Esophagus muscularis mucosa (tissue), 4 donors: ENCODE measurements around the gene TFPI. TPM values are rescaled to one million over a fixed set of nuclear protein-coding genes. Genes with fewer than 3 reads are reported as not detected.

Source experiments
- DNase-seq: peaks from one replicate; pipeline ENCODE4 v3.0.0-alpha.2; 2017; ENCODE audit errors: extremely low spot score
- H3K27ac ChIP-seq, 4 donors: fragments of 200-600 bp; sonication (generic); replicated peaks in 1 of 4; 1 replicate in 3 of 4; 2 replicates in 1 of 4; pipeline ENCODE4 v1.5.1; 2016 to 2019; ENCODE audit warnings: mild to moderate bottlenecking in 1 of 4
- H3K27me3 ChIP-seq, 4 donors: fragments of 200-600 bp; sonication (generic); one replicate each; pipeline versions ENCODE4 v1.5.1 to v1.6.0; 2016 to 2019
- H3K36me3 ChIP-seq, 4 donors: fragments of 200-600 bp; sonication (generic); one replicate each; pipeline ENCODE4 v1.5.1; 2016 to 2019
- H3K4me1 ChIP-seq, 4 donors: fragments of 200-600 bp; sonication (generic); one replicate each; pipeline ENCODE4 v1.5.1; 2016 to 2019
- H3K4me3 ChIP-seq, 4 donors: fragments of 200-600 bp; sonication (generic); 1 replicate in 2 of 4; 2 replicates in 2 of 4; pipeline ENCODE4 v1.5.1; 2016 to 2019; ENCODE audit warnings: mild to moderate bottlenecking in 4 of 4, moderate library complexity in 1 of 4
- H3K9me3 ChIP-seq, 4 donors: fragments of 200-600 bp; sonication (generic); 1 replicate in 3 of 4; 2 replicates in 1 of 4; pipeline ENCODE4 v1.5.1; 2016 to 2019
- EP300 ChIP-seq: sonication (generic); formaldehyde crosslinking; IDR thresholded peaks from one replicate; pipeline ENCODE4 v1.6.1; 2017; ENCODE audit warnings: antibody characterized with exemption
- POLR2A ChIP-seq: fragments of 450-650 bp; IDR thresholded peaks from one replicate; pipeline ENCODE4 v1.6.1; 2017; ENCODE audit warnings: antibody characterized with exemption, moderate library complexity, mild to moderate bottlenecking, low read depth
- POLR2AphosphoS5 ChIP-seq, 2 donors: sonication (generic); formaldehyde crosslinking; IDR thresholded peaks; one replicate each; pipeline ENCODE4 v1.6.1; 2017; ENCODE audit warnings: antibody characterized with exemption in 2 of 2
- WGBS: methylation state at CpG from one replicate; pipeline ENCODE4 v1.1.5; 2018; 5-methylcytosine and 5-hydroxymethylcytosine counted together
- intact Hi-C: fragments of 100-400 bp; cut with DNase I; formaldehyde crosslinking; loops from one replicate; pipeline ENCODE4 v1.15.1; 2023
- total RNA-seq, 4 donors: library from RNA; depleted of rRNA; stranded (reverse); fragments of >200 nt; gene quantifications; one replicate each; pipeline versions ENCODE4 v1.1.0 to v1.2.1, GENCODE V29; 2016
- TF ChIP-seq, protein P1 (sequence below), 3 experiments: fragments of 200-600 bp in 2 of 3; fragments of 450-650 bp in 1 of 3; sonication (generic) in 2 of 3; IDR thresholded peaks; one replicate each; pipeline ENCODE4 v1.5.1; 2017 to 2019; ENCODE audit warnings: antibody characterized with exemption in 3 of 3, mild to moderate bottlenecking in 2 of 3, moderate library complexity in 1 of 3

The TFPI gene
- total RNA-seq, 4 donors from 2014 or later, result 57.3 to 93.1 (median 68.2) TPM

GRCh38 chr2:187554704-187555082 is 458 bp upstream of the TFPI start:
- no peak for TF ChIP-seq POLR2AphosphoS5 (IDR thresholded peaks at IDR 0.05)
- TF ChIP-seq POLR2A, result no peak
- TF ChIP-seq, protein P1, sequence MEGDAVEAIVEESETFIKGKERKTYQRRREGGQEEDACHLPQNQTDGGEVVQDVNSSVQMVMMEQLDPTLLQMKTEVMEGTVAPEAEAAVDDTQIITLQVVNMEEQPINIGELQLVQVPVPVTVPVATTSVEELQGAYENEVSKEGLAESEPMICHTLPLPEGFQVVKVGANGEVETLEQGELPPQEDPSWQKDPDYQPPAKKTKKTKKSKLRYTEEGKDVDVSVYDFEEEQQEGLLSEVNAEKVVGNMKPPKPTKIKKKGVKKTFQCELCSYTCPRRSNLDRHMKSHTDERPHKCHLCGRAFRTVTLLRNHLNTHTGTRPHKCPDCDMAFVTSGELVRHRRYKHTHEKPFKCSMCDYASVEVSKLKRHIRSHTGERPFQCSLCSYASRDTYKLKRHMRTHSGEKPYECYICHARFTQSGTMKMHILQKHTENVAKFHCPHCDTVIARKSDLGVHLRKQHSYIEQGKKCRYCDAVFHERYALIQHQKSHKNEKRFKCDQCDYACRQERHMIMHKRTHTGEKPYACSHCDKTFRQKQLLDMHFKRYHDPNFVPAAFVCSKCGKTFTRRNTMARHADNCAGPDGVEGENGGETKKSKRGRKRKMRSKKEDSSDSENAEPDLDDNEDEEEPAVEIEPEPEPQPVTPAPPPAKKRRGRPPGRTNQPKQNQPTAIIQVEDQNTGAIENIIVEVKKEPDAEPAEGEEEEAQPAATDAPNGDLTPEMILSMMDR (IDR thresholded peaks at IDR 0.05), result no peak
- TF ChIP-seq EP300, result no peak
- peaks cover 0 to 8% (median 4%) of the 10 kb centered on the region in 4 donors for H3K4me1 ChIP-seq
- peak overlapping the region; percentile 44 to 61 (median 52) for H3K4me3 ChIP-seq
- no peaks in the 10 kb centered on the region for H3K27me3 ChIP-seq
- intact Hi-C loops, result no loop called here
- DNase-seq, result no peak
- WGBS, result 76% methylated on average over 2 of the region's 2 CpGs
- no peaks in the 10 kb centered on the region for H3K9me3 ChIP-seq
- H3K36me3 ChIP-seq, result no peaks in the 10 kb centered on the region
- peak overlapping the region; percentile 53 to 70 (median 62) for H3K27ac ChIP-seq

GRCh38 chr2:187552828-187553681 is 1.2 kb downstream of the TFPI start:
- H3K27ac ChIP-seq, result peak overlapping the region; percentile 53 to 70 (median 62)
- 66% methylated on average over 2 of the region's 2 CpGs for WGBS
- DNase-seq, result no peak

DNA sequence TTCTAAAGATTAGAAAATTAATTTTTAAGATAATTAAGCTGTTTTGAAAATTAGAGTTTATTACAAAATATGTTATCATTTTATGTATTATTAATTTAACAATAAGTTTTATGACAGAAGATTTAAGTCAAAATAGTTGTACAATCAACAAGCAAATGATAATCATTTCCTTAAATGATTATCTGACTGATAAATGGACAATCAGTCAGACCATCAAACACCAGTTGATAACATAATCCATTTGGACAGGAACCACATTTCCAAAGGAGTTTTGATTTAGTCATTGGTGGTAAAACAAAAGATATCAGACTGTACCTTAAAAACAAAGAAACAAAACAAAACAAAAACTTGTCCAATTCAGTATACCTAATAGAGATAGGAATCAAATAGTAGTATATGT is 1.9 kb downstream of the TFPI start:
- Histone ChIP-seq H3K4me1 (peaks cover 0 to 8% (median 4%) of the 10 kb centered on the region in 4 donors), H3K9me3 (no peaks in the 10 kb centered on the region), H3K36me3 (no peaks in the 10 kb centered on the region), H3K27me3 (no peaks in the 10 kb centered on the region), H3K27ac (peak overlapping the region in 2 of 4 donors; percentile 21 to 53), H3K4me3 (peak overlapping the region; percentile 44 to 61 (median 52))
- intact Hi-C loops, result no loop called here
- no peak for DNase-seq
- TF ChIP-seq EP300 (no peak), POLR2A (no peak), POLR2AphosphoS5 (IDR thresholded peaks at IDR 0.05) (no peak)
- TF ChIP-seq, protein P1 (IDR thresholded peaks at IDR 0.05), result no peak

More at GRCh38 chr2:187552828-187553681, 1.2 kb downstream of the TFPI start:
- no peaks in the 10 kb centered on the region for H3K9me3 ChIP-seq
- H3K36me3 ChIP-seq, result no peaks in the 10 kb centered on the region
- H3K4me3 ChIP-seq, result peak overlapping the region; percentile 44 to 61 (median 52)
- no peaks in the 10 kb centered on the region for H3K27me3 ChIP-seq
- intact Hi-C loops, result no loop called here
- H3K4me1 ChIP-seq, result peaks cover 0 to 8% (median 4%) of the 10 kb centered on the region in 4 donors
- no peak for TF ChIP-seq POLR2AphosphoS5 (IDR thresholded peaks at IDR 0.05)
- TF ChIP-seq POLR2A, result no peak
- no peak for TF ChIP-seq EP300
- TF ChIP-seq, protein P1 (IDR thresholded peaks at IDR 0.05), result no peak

GRCh38 chr2:187550857-187551256 is 3.4 kb downstream of the TFPI start:
- 77% methylated on average over 1 of the region's 1 CpG for whole genome bisulfite sequencing
- peak overlapping the region in 3 of 4 donors; percentile 37 to 62 (median 51) for H3K27ac ChIP-seq
- intact Hi-C loops, result no loop called here

DNA sequence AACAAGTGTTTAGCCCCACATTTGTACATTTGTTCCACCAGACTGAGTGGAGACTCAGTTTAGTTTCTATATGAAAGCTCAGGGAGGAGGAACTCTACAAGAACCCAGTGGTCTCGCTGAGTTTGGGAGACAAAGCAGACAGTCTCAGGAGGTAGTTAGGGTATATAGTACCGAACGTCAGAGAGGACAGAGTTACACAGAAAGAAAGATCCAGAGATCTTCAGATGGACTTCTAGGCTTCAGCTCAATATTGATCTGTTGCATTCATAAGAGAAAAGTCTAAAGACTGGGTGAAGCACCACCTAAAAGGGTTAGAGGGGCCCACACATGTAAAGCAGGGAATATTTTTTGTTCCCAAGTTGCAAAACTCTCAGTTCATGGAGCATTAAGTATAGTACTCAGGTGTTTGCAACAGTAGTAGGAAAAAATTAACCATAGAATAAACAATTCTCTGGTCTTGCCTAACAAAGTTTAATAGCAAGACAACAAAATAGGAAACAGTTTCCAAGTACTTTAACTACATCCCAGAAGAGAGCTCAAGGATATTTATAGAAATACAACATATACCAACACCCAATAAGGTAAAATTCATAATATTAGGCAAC is 4.2 kb downstream of the TFPI start:
- Histone ChIP-seq H3K36me3 (no peaks in the 10 kb centered on the region), H3K9me3 (no peaks in the 10 kb centered on the region), H3K27me3 (no peaks in the 10 kb centered on the region), H3K4me1 (peaks cover 0 to 13% (median 4%) of the 10 kb centered on the region in 4 donors), H3K4me3 (peak overlapping the region; percentile 16 to 61 (median 52)), H3K27ac (peak overlapping the region; percentile 31 to 62 (median 44))
- TF ChIP-seq, protein P1 (IDR thresholded peaks at IDR 0.05), result no peak
- TF ChIP-seq EP300 (no peak), POLR2A (no peak), POLR2AphosphoS5 (IDR thresholded peaks at IDR 0.05) (no peak)
- intact Hi-C loops, result no loop called here
- 76% methylated on average over 3 of the region's 3 CpGs for WGBS
- no peak for DNase-seq

More at GRCh38 chr2:187550857-187551256, 3.4 kb downstream of the TFPI start:
- Histone ChIP-seq H3K36me3 (no peaks in the 10 kb centered on the region), H3K4me3 (peak overlapping the region; percentile 44 to 61 (median 52)), H3K9me3 (no peaks in the 10 kb centered on the region), H3K27me3 (no peaks in the 10 kb centered on the region), H3K4me1 (peaks cover 0 to 13% (median 4%) of the 10 kb centered on the region in 4 donors)
- DNase-seq, result no peak
- no peak for TF ChIP-seq POLR2AphosphoS5 (IDR thresholded peaks at IDR 0.05)
- no peak for TF ChIP-seq EP300
